GM13976 (cell line): Measurements from ENCODE around the gene ARHGAP15.

ENCODE experiments used
- DNase-seq: peaks from one replicate; pipeline ENCODE4 v3.0.0; 2012; ENCODE audit warnings: low spot score
- CTCF ChIP-seq: IDR thresholded peaks from 2 replicates; pipeline ENCODE4 v1.5.1; 2012; ENCODE audit warnings: borderline replicate concordance, mild to moderate bottlenecking; ENCODE audit not compliant: insufficient read depth; ENCODE audit errors: extremely low read depth, missing control alignments, control extremely low read depth
- in situ Hi-C: fragments of 300-500 bp; cut with MboI; formaldehyde crosslinking; loops from one replicate; pipeline ENCODE4 v1.12.0; 2022; ENCODE audit warnings: low sequenced_read_pairs, mixed read lengths, inconsistent platforms; ENCODE audit not compliant: unreplicated experiment

Gene ARHGAP15

DNA sequence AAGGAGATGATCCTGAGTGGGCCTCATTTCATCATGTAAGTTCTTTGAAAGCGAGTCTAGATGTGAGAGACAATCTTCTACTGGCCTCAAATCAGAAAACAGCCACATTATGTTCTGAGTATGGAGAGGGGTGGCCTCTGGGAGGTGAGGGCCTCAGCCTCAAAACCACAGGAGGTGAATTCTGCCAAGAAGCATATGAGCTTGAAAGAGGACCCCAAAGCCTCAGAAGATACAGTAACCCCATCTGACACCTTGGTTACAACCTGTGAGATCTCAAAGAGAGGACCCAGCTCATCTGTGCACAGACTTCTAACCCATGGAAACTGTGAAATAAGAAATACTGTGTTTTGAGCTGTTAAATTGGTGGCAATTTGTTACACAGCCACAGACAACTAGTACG lies 200.1 kb downstream of the ARHGAP15 start:
- no peak for DNase-seq
- no peak for TF ChIP-seq CTCF
- in situ Hi-C loops, result no loop called here

DNA sequence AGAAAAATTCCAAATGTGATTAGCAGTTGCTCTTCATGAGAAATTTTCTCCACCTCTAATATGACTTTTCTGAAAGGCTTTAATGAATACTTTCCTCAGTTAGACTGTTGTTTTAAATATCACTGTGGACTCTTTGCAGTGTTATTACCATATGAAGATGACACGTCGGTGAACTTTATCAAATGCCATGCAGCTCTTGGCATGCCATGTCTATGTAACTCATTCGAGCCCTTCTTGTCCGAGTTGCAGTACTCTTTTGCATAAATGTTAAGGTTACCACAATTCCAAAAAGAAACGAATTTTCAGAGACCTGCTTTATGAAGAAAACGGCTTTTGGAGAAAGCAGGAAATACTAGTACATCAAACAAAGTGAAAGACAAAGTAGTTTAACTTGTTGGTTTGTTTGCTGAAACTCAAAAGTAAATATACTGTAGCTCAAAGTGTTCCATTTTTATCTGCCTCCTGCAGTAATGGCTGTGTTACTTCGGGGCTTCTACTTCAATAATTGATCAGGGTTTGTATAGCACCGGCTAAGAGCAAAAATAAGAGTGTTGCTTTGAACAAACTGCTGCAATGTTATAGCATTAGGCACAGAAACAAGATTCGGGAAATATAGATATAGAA lies 204.1 kb downstream of the ARHGAP15 start:
- DNase-seq, result no peak
- in situ Hi-C loops, result no loop called here
- no peak for TF ChIP-seq CTCF

DNA sequence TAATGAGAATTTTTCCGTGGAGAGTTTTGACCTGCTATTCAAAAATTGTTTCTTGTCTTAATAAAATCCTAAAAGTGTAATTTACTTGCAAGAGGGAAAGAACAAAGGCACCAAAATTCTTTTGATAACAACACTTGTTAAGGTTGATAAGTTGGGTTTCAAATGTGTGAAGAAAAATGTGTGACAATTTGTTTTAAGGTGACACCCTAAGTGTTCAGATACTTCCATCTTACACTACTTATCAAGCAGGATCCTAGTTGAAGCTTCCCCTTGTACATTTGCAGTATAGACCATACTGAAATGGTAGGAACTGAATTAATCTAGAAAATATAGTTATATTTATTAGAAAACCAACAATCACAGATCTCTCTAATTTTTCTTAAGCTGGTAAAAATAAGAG lies 204.6 kb downstream of the ARHGAP15 start:
- TF ChIP-seq CTCF, result no peak
- in situ Hi-C loops, result no loop called here
- DNase-seq, result no peak

- in situ Hi-C loops, result no loop called here
- no peak for DNase-seq
- no peak for TF ChIP-seq CTCF
Measured at GRCh38 chr2:143334837-143335236, 205.6 kb downstream of the ARHGAP15 start.

- in situ Hi-C loops, result no loop called here
- no peak for DNase-seq
- TF ChIP-seq CTCF, result no peak
Measured at GRCh38 chr2:143336719-143337210, 207.5 kb downstream of the ARHGAP15 start.

DNA sequence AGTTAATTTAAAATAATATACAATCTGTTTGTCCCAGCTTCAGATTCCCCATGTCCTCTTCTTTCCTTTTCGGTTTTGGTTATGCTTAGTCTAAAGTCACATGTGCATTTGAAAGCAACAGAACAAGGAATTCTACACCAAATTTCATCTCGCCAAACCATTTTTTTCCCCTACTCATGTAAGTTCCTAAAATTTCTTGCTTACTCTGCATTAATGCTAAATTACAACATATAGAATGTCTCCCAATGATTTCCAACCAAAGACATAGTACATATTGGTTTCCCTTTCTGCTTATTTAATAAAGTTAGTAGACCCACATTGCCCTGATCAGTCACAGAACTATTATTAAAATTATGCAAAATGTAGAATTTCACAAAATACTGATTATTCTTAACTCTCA lies 212.3 kb downstream of the ARHGAP15 start:
- no peak for DNase-seq
- no peak for TF ChIP-seq CTCF
- in situ Hi-C loops, result no loop called here
